Thyroid gland (tissue), 4 donors: Measurements from ENCODE around the gene TSPAN9. TPM values are rescaled to one million over a fixed set of nuclear protein-coding genes. Genes with fewer than 3 reads are reported as not detected.

Experiments used
- DNase-seq, 2 donors: peaks; one replicate each; pipeline ENCODE4 v3.0.0-alpha.2; 2019
- H3K27ac ChIP-seq, 3 donors: fragments of 200-600 bp; sonication (generic); 1 replicate in 2 of 3; 2 replicates in 1 of 3; pipeline ENCODE4 v1.5.1; 2016 to 2019; ENCODE audit warnings: mild to moderate bottlenecking in 1 of 3, moderate library complexity in 1 of 3
- H3K27me3 ChIP-seq: fragments of 200-600 bp; sonication (generic); one replicate; pipeline ENCODE4 v1.5.1; 2019
- H3K36me3 ChIP-seq, 2 donors: fragments of 200-600 bp; sonication (generic); one replicate each; pipeline ENCODE4 v1.5.1; 2016 to 2019
- H3K4me1 ChIP-seq, 2 donors: fragments of 200-600 bp; sonication (generic); one replicate each; pipeline ENCODE4 v1.5.1; 2017 to 2019
- H3K4me3 ChIP-seq, 3 donors: fragments of 200-600 bp; sonication (generic); replicated peaks in 1 of 3; 1 replicate in 2 of 3; 2 replicates in 1 of 3; pipeline ENCODE4 v1.5.1; 2016; ENCODE audit warnings: mild to moderate bottlenecking in 1 of 3
- H3K9me3 ChIP-seq: fragments of 200-600 bp; sonication (generic); one replicate; pipeline ENCODE4 v1.5.1; 2017
- POLR2A ChIP-seq, 2 donors: fragments of 450-650 bp; IDR thresholded peaks; one replicate each; pipeline ENCODE4 v1.6.1; 2017; ENCODE audit warnings: antibody characterized with exemption in 2 of 2, mild to moderate bottlenecking in 2 of 2, moderate library complexity in 1 of 2
- WGBS, 2 donors: methylation state at CpG; one replicate each; pipeline ENCODE4 v1.1.5; 2017; 5-methylcytosine and 5-hydroxymethylcytosine counted together
- intact Hi-C: fragments of 100-400 bp; cut with DNase I; formaldehyde crosslinking; loops from one replicate; pipeline ENCODE4 v1.15.1; 2023
- total RNA-seq, 4 donors: library from RNA; depleted of rRNA; stranded (reverse); fragments of >200 nt; gene quantifications; one replicate each; pipeline ENCODE4 v1.2.3, GENCODE V29; 2016
- TF ChIP-seq, protein P1 (sequence below), 6 experiments: fragments of 200-600 bp in 3 of 6; fragments of 450-650 bp in 3 of 6; sonication (generic) in 3 of 6; IDR thresholded peaks; one replicate each; pipeline ENCODE4 v1.5.1; 2016 to 2019; ENCODE audit warnings: antibody characterized with exemption in 6 of 6, mild to moderate bottlenecking in 2 of 6, inconsistent platforms in 1 of 6, moderate library complexity in 1 of 6

The TSPAN9 gene
- total RNA-seq, 4 donors from 2014 or later: 26.9 to 47.5 (median 33.2) TPM

GRCh38 chr12:3176754-3177153 lies 99.6 kb downstream of the TSPAN9 start:
- Histone ChIP-seq H3K9me3 (no peaks in the 10 kb centered on the region), H3K36me3 (no peaks in the 10 kb centered on the region), H3K27ac (no peak overlapping the region), H3K4me3 (no peak overlapping the region), H3K27me3 (no peaks in the 10 kb centered on the region), H3K4me1 (peaks cover 0 to 11% of the 10 kb centered on the region in 2 donors)
- DNase-seq: no peak
- TF ChIP-seq, protein P1, sequence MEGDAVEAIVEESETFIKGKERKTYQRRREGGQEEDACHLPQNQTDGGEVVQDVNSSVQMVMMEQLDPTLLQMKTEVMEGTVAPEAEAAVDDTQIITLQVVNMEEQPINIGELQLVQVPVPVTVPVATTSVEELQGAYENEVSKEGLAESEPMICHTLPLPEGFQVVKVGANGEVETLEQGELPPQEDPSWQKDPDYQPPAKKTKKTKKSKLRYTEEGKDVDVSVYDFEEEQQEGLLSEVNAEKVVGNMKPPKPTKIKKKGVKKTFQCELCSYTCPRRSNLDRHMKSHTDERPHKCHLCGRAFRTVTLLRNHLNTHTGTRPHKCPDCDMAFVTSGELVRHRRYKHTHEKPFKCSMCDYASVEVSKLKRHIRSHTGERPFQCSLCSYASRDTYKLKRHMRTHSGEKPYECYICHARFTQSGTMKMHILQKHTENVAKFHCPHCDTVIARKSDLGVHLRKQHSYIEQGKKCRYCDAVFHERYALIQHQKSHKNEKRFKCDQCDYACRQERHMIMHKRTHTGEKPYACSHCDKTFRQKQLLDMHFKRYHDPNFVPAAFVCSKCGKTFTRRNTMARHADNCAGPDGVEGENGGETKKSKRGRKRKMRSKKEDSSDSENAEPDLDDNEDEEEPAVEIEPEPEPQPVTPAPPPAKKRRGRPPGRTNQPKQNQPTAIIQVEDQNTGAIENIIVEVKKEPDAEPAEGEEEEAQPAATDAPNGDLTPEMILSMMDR (IDR thresholded peaks at IDR 0.05): no peak
- TF ChIP-seq POLR2A (IDR thresholded peaks at IDR 0.05): no peak
- 89 to 92% methylated on average over 9 of the region's 9 CpGs for WGBS, 2 donors
- intact Hi-C loops: no loop called here

- no peak for TF ChIP-seq POLR2A (IDR thresholded peaks at IDR 0.05)
- TF ChIP-seq, protein P1 (IDR thresholded peaks at IDR 0.05): no peak
- WGBS, 2 donors: 86% methylated on average over 15 to 18 of the region's 18 CpGs
- Histone ChIP-seq H3K4me3 (no peak overlapping the region), H3K9me3 (no peaks in the 10 kb centered on the region), H3K27ac (no peak overlapping the region), H3K4me1 (peaks cover 0 to 10% of the 10 kb centered on the region in 2 donors), H3K27me3 (no peaks in the 10 kb centered on the region), H3K36me3 (no peaks in the 10 kb centered on the region)
- no peak for DNase-seq
- intact Hi-C loops: no loop called here
Observed at GRCh38 chr12:3177778-3178425, 100.7 kb downstream of the TSPAN9 start.

DNA sequence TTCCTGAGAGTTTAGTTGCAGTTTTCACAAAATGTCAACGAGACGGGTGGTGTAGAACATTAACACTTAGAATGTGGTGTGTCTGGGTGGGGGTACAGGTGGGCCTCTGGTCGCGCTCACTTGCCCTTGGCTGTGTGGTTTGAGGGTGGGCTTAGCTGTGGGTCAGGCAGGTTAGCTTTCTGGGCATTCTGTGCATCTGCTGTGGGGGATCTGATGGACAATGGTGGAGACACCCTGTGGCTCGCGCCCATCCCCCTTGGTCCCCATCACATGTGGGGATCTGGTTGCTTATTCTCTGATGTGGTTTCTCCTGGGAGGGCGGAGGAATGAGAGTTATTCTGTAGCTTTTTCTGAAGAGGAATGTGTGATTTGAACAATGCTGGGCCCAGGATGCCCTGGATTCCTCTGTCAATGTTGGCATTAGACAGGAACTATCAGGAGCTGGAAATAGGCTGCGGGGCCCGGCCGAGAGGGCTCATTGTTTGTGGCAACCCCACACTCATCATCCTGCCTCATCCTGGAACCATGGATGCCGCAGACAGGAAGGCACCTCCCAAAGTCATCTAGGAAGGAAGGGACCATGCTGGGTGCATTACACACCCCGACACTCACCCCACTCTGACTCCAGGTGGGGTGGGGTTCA lies 101.6 kb downstream of the TSPAN9 start:
- H3K36me3 ChIP-seq: no peaks in the 10 kb centered on the region
- H3K4me1 ChIP-seq: peaks cover 0 to 7% of the 10 kb centered on the region in 2 donors
- H3K4me3 ChIP-seq: no peak overlapping the region
- 85% methylated on average over 7 to 12 of the region's 12 CpGs for WGBS, 2 donors
- intact Hi-C loops: no loop called here
- H3K27me3 ChIP-seq: no peaks in the 10 kb centered on the region
- no peak for DNase-seq
- H3K9me3 ChIP-seq: no peaks in the 10 kb centered on the region
- H3K27ac ChIP-seq: no peak overlapping the region
- TF ChIP-seq POLR2A (IDR thresholded peaks at IDR 0.05): no peak
- TF ChIP-seq, protein P1 (IDR thresholded peaks at IDR 0.05): no peak

GRCh38 chr12:3179731-3180130 lies 102.6 kb downstream of the TSPAN9 start:
- TF ChIP-seq POLR2A (IDR thresholded peaks at IDR 0.05): no peak
- TF ChIP-seq, protein P1 (IDR thresholded peaks at IDR 0.05): no peak
- H3K36me3 ChIP-seq: no peaks in the 10 kb centered on the region
- intact Hi-C loops: no loop called here
- H3K27ac ChIP-seq: no peak overlapping the region
- H3K4me1 ChIP-seq: peaks cover 0 to 7% of the 10 kb centered on the region in 2 donors
- WGBS, 2 donors: 85 to 87% methylated on average over 12 of the region's 12 CpGs
- no peak overlapping the region for H3K4me3 ChIP-seq
- H3K27me3 ChIP-seq: no peaks in the 10 kb centered on the region
- DNase-seq: no peak
- no peaks in the 10 kb centered on the region for H3K9me3 ChIP-seq

DNA sequence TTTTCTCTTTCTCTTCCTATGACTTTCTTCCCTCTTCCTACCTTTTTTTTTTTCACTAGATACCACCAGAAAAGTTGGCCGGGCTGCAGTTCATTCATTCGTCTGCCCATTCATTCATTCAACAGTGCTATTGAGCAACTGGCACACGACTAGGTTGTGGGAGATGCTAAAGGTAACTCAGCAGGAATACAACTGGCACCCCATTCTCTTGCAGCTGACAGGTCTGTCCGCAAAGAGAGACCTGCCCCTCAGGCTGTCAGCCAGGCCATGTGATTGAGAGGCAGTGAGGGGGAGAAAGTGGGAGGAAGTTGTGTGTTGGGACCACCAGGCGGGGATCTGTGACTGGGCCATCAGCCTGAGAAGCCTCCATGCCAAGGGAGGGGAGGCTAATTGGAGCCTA lies 105.2 kb downstream of the TSPAN9 start:
- WGBS, 2 donors: 91 to 93% methylated on average over 5 of the region's 5 CpGs
- TF ChIP-seq, protein P1 (IDR thresholded peaks at IDR 0.05): no peak
- TF ChIP-seq POLR2A (IDR thresholded peaks at IDR 0.05): no peak
- H3K36me3 ChIP-seq: no peaks in the 10 kb centered on the region
- H3K27me3 ChIP-seq: no peaks in the 10 kb centered on the region
- H3K27ac ChIP-seq: no peak overlapping the region
- no peaks in the 10 kb centered on the region for H3K9me3 ChIP-seq
- DNase-seq: no peak
- no peak overlapping the region for H3K4me3 ChIP-seq
- peaks cover 0 to 21% of the 10 kb centered on the region in 2 donors for H3K4me1 ChIP-seq
- intact Hi-C loops: no loop called here
